Measurements from ENCODE around the gene PDE1C.

Gene PDE1C

GRCh38 chr7:32047801-32048200, 22.4 kb downstream of the PDE1C start:
- Histone ChIP-seq H3K4me2 (ENCODE audit: low read length) (no peak overlapping the region), H2BK12ac (ENCODE audit: low read length) (no peak overlapping the region), H2AFZ (ENCODE audit: insufficient read depth, low read length, poor library complexity) (no peak overlapping the region), H3K79me2 (ENCODE audit: control insufficient read depth, insufficient read depth, low read length, poor library complexity) (no peaks in the 10 kb centered on the region), H3K79me1 (ENCODE audit: low read length) (no peaks in the 10 kb centered on the region), H3K9ac (ENCODE audit: low read length) (no peak overlapping the region), H3K4me3 (ENCODE audit: low read depth, low read length) (no peak overlapping the region), H3K9me3 (ENCODE audit: insufficient read depth, low read depth, low read length) (no peaks in the 10 kb centered on the region), H3K27me3 (ENCODE audit: insufficient read depth, low read length) (no peaks in the 10 kb centered on the region), H4K8ac (ENCODE audit: low read depth, low read length) (no peak overlapping the region), H3K4ac (ENCODE audit: low read depth, low read length) (no peak overlapping the region), H3K14ac (ENCODE audit: low read length) (no peak overlapping the region), H3K4me1 (ENCODE audit: control insufficient read depth in 1 of 2, insufficient read depth in 2 of 2, low read length in 2 of 2) (no peaks in the 10 kb centered on the region), H4K91ac (ENCODE audit: low read depth, low read length) (no peak overlapping the region), H3K18ac (ENCODE audit: low read length) (no peak overlapping the region), H3K23ac (ENCODE audit: low read length) (no peak overlapping the region), H2BK5ac (ENCODE audit: low read depth, low read length, poor library complexity) (no peak overlapping the region), H2AK5ac (ENCODE audit: low read length) (no peak overlapping the region), H4K12ac (ENCODE audit: low read depth, low read length) (no peak overlapping the region), H3K36me3 (ENCODE audit: control insufficient read depth in 1 of 2, insufficient read depth in 2 of 2, low read length in 2 of 2) (no peaks in the 10 kb centered on the region), H2BK120ac (ENCODE audit: insufficient read depth, low read length, poor library complexity) (no peak overlapping the region), H3K27ac (ENCODE audit: low read depth, low read length) (no peak overlapping the region)
- DNase-seq, result no peak

- Histone ChIP-seq H3K9me3 (ENCODE audit: insufficient read depth, low read depth, low read length) (no peaks in the 10 kb centered on the region), H2BK120ac (ENCODE audit: insufficient read depth, low read length, poor library complexity) (no peak overlapping the region), H3K79me1 (ENCODE audit: low read length) (no peaks in the 10 kb centered on the region), H2AFZ (ENCODE audit: insufficient read depth, low read length, poor library complexity) (no peak overlapping the region), H3K4me1 (ENCODE audit: control insufficient read depth in 1 of 2, insufficient read depth in 2 of 2, low read length in 2 of 2) (no peaks in the 10 kb centered on the region), H3K23ac (ENCODE audit: low read length) (no peak overlapping the region), H2BK12ac (ENCODE audit: low read length) (no peak overlapping the region), H3K14ac (ENCODE audit: low read length) (no peak overlapping the region), H3K36me3 (ENCODE audit: control insufficient read depth in 1 of 2, insufficient read depth in 2 of 2, low read length in 2 of 2) (no peaks in the 10 kb centered on the region), H4K8ac (ENCODE audit: low read depth, low read length) (no peak overlapping the region), H3K9ac (ENCODE audit: low read length) (no peak overlapping the region), H3K4ac (ENCODE audit: low read depth, low read length) (no peak overlapping the region), H2AK5ac (ENCODE audit: low read length) (no peak overlapping the region), H3K4me3 (ENCODE audit: low read depth, low read length) (no peak overlapping the region), H2BK5ac (ENCODE audit: low read depth, low read length, poor library complexity) (no peak overlapping the region), H4K91ac (ENCODE audit: low read depth, low read length) (no peak overlapping the region), H4K12ac (ENCODE audit: low read depth, low read length) (no peak overlapping the region), H3K79me2 (ENCODE audit: control insufficient read depth, insufficient read depth, low read length, poor library complexity) (no peaks in the 10 kb centered on the region), H3K4me2 (ENCODE audit: low read length) (no peak overlapping the region), H3K18ac (ENCODE audit: low read length) (no peak overlapping the region), H3K27me3 (ENCODE audit: insufficient read depth, low read length) (no peaks in the 10 kb centered on the region), H3K27ac (ENCODE audit: low read depth, low read length) (no peak overlapping the region)
- no CpG with 5 or more reads among the region's 3 CpGs for WGBS (ENCODE audit: extremely low coverage, insufficient coverage, insufficient read length)
- DNase-seq, result no peak
Observed at GRCh38 chr7:32047075-32047474, 23.1 kb downstream of the PDE1C start.

- H3K27ac ChIP-seq (ENCODE audit: low read depth, low read length), result no peak overlapping the region
- H4K91ac ChIP-seq (ENCODE audit: low read depth, low read length), result no peak overlapping the region
- H3K23ac ChIP-seq (ENCODE audit: low read length), result no peak overlapping the region
- no peak overlapping the region for H4K12ac ChIP-seq (ENCODE audit: low read depth, low read length)
- H3K79me1 ChIP-seq (ENCODE audit: low read length), result no peaks in the 10 kb centered on the region
- H2BK12ac ChIP-seq (ENCODE audit: low read length), result no peak overlapping the region
- H3K4me2 ChIP-seq (ENCODE audit: low read length), result no peak overlapping the region
- H3K9me3 ChIP-seq (ENCODE audit: insufficient read depth, low read depth, low read length), result no peaks in the 10 kb centered on the region
- H2BK120ac ChIP-seq (ENCODE audit: insufficient read depth, low read length, poor library complexity), result no peak overlapping the region
- no peak overlapping the region for H3K4me3 ChIP-seq (ENCODE audit: low read depth, low read length)
- H3K79me2 ChIP-seq (ENCODE audit: control insufficient read depth, insufficient read depth, low read length, poor library complexity), result no peaks in the 10 kb centered on the region
- H3K18ac ChIP-seq (ENCODE audit: low read length), result no peak overlapping the region
- no peak overlapping the region for H4K8ac ChIP-seq (ENCODE audit: low read depth, low read length)
- no peak overlapping the region for H2AK5ac ChIP-seq (ENCODE audit: low read length)
- H2BK5ac ChIP-seq (ENCODE audit: low read depth, low read length, poor library complexity), result no peak overlapping the region
- H3K4me1 ChIP-seq (ENCODE audit: control insufficient read depth in 1 of 2, insufficient read depth in 2 of 2, low read length in 2 of 2), result no peaks in the 10 kb centered on the region
- no peaks in the 10 kb centered on the region for H3K36me3 ChIP-seq (ENCODE audit: control insufficient read depth in 1 of 2, insufficient read depth in 2 of 2, low read length in 2 of 2)
- no peak overlapping the region for H3K14ac ChIP-seq (ENCODE audit: low read length)
- DNase-seq, result peak in 1 of 2 donors; percentile 9
- no peak overlapping the region for H3K9ac ChIP-seq (ENCODE audit: low read length)
- H2AFZ ChIP-seq (ENCODE audit: insufficient read depth, low read length, poor library complexity), result no peak overlapping the region
- no peaks in the 10 kb centered on the region for H3K27me3 ChIP-seq (ENCODE audit: insufficient read depth, low read length)
- H3K4ac ChIP-seq (ENCODE audit: low read depth, low read length), result no peak overlapping the region
Observed at GRCh38 chr7:32045228-32045627, 25.0 kb downstream of the PDE1C start.

DNA sequence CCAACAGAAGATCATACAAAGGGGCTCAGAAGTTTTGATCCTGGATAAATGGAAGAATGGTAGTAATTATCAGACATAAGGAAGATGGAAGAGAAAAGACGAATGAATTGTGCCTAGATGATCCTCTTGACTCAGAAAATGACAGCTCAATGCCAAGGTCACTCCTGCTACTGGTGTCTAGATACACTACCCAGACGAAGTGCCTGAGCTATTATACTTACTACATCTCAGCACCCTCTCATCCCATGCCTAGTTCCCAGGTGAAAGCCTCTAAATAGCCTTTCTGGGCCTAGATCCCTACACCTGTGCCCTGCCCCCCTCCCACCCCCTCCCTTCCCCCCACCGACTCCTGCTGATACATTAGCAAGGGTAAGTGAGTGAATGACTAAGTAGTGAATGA, 25.5 kb downstream of the PDE1C start:
- no peak overlapping the region for H3K9ac ChIP-seq (ENCODE audit: low read length)
- no peaks in the 10 kb centered on the region for H3K79me2 ChIP-seq (ENCODE audit: control insufficient read depth, insufficient read depth, low read length, poor library complexity)
- H4K91ac ChIP-seq (ENCODE audit: low read depth, low read length), result no peak overlapping the region
- no peak overlapping the region for H2BK12ac ChIP-seq (ENCODE audit: low read length)
- no peaks in the 10 kb centered on the region for H3K4me1 ChIP-seq (ENCODE audit: control insufficient read depth in 1 of 2, insufficient read depth in 2 of 2, low read length in 2 of 2)
- no peak overlapping the region for H3K23ac ChIP-seq (ENCODE audit: low read length)
- no peak overlapping the region for H3K18ac ChIP-seq (ENCODE audit: low read length)
- no peaks in the 10 kb centered on the region for H3K9me3 ChIP-seq (ENCODE audit: insufficient read depth, low read depth, low read length)
- no peak for DNase-seq
- H3K27ac ChIP-seq (ENCODE audit: low read depth, low read length), result no peak overlapping the region
- WGBS (ENCODE audit: extremely low coverage, insufficient coverage, insufficient read length), result no CpG with 5 or more reads among the region's 3 CpGs
- no peak overlapping the region for H4K12ac ChIP-seq (ENCODE audit: low read depth, low read length)
- no peak overlapping the region for H4K8ac ChIP-seq (ENCODE audit: low read depth, low read length)
- no peak overlapping the region for H2BK120ac ChIP-seq (ENCODE audit: insufficient read depth, low read length, poor library complexity)
- H2AFZ ChIP-seq (ENCODE audit: insufficient read depth, low read length, poor library complexity), result no peak overlapping the region
- no peaks in the 10 kb centered on the region for H3K79me1 ChIP-seq (ENCODE audit: low read length)
- H3K4me3 ChIP-seq (ENCODE audit: low read depth, low read length), result no peak overlapping the region
- H2AK5ac ChIP-seq (ENCODE audit: low read length), result no peak overlapping the region
- no peak overlapping the region for H2BK5ac ChIP-seq (ENCODE audit: low read depth, low read length, poor library complexity)
- H3K4ac ChIP-seq (ENCODE audit: low read depth, low read length), result no peak overlapping the region
- no peak overlapping the region for H3K4me2 ChIP-seq (ENCODE audit: low read length)
- H3K36me3 ChIP-seq (ENCODE audit: control insufficient read depth in 1 of 2, insufficient read depth in 2 of 2, low read length in 2 of 2), result no peaks in the 10 kb centered on the region
- H3K27me3 ChIP-seq (ENCODE audit: insufficient read depth, low read length), result no peaks in the 10 kb centered on the region
- H3K14ac ChIP-seq (ENCODE audit: low read length), result no peak overlapping the region

GRCh38 chr7:32043688-32044087, 26.5 kb downstream of the PDE1C start:
- Histone ChIP-seq H3K4me3 (ENCODE audit: low read depth, low read length) (no peak overlapping the region), H3K9me3 (ENCODE audit: insufficient read depth, low read depth, low read length) (no peaks in the 10 kb centered on the region), H3K18ac (ENCODE audit: low read length) (no peak overlapping the region), H4K8ac (ENCODE audit: low read depth, low read length) (no peak overlapping the region), H3K23ac (ENCODE audit: low read length) (no peak overlapping the region), H3K79me1 (ENCODE audit: low read length) (no peaks in the 10 kb centered on the region), H2BK12ac (ENCODE audit: low read length) (no peak overlapping the region), H4K12ac (ENCODE audit: low read depth, low read length) (no peak overlapping the region), H3K36me3 (ENCODE audit: control insufficient read depth in 1 of 2, insufficient read depth in 2 of 2, low read length in 2 of 2) (no peaks in the 10 kb centered on the region), H2BK120ac (ENCODE audit: insufficient read depth, low read length, poor library complexity) (no peak overlapping the region), H3K79me2 (ENCODE audit: control insufficient read depth, insufficient read depth, low read length, poor library complexity) (no peaks in the 10 kb centered on the region), H4K91ac (ENCODE audit: low read depth, low read length) (no peak overlapping the region), H2AFZ (ENCODE audit: insufficient read depth, low read length, poor library complexity) (no peak overlapping the region), H3K27me3 (ENCODE audit: insufficient read depth, low read length) (no peaks in the 10 kb centered on the region), H3K9ac (ENCODE audit: low read length) (no peak overlapping the region), H3K14ac (ENCODE audit: low read length) (no peak overlapping the region), H3K4ac (ENCODE audit: low read depth, low read length) (no peak overlapping the region), H3K4me2 (ENCODE audit: low read length) (no peak overlapping the region), H3K27ac (ENCODE audit: low read depth, low read length) (no peak overlapping the region), H2BK5ac (ENCODE audit: low read depth, low read length, poor library complexity) (no peak overlapping the region), H2AK5ac (ENCODE audit: low read length) (no peak overlapping the region), H3K4me1 (ENCODE audit: control insufficient read depth in 1 of 2, insufficient read depth in 2 of 2, low read length in 2 of 2) (no peaks in the 10 kb centered on the region)
- DNase-seq, result no peak
- WGBS (ENCODE audit: extremely low coverage, insufficient coverage, insufficient read length), result no CpG with 5 or more reads among the region's 3 CpGs
